Measurements from ENCODE around the gene SLC25A4. TPM values are rescaled to one million over a fixed set of nuclear protein-coding genes. Genes with fewer than 3 reads are reported as not detected.
"Not testable (repeated sequence)": the region's sequence is repeated elsewhere in the genome, so short reads cannot be mapped to it uniquely, and the experiment has no call there.

The SLC25A4 gene
- total RNA-seq, 1 donor: 2.1 TPM

DNA sequence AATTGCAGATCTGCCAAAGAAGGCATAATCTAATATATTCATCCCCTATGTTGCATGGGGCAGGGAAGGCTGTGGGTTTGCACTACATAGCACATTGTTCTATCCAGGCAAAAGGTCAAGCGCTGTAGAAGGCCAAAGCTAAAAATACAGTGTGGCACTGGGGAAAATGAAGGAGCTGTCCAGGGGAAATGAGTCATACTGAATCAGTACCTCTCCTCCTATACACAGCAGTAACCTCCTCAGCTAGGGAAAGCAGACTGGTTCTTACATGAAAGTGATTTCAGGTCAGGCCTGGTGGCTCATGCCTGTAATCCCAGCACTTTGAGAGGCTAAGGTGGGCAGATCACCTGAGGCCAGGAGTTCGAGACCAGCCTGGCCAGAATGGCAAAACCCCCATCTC is 31.0 kb upstream of the SLC25A4 start:
- Histone ChIP-seq H3K4me1 (ENCODE audit: insufficient read depth, low read length) (no peaks in the 10 kb centered on the region), H3K27me3 (ENCODE audit: insufficient read depth, low read length) (peaks cover 3% of the 10 kb centered on the region), H3K9me3 (ENCODE audit: low read depth, low read length) (no peaks in the 10 kb centered on the region), H3K4me3 (ENCODE audit: low read length) (no peak overlapping the region)

- no peak overlapping the region for H3K4me3 ChIP-seq (ENCODE audit: low read length)
- no peaks in the 10 kb centered on the region for H3K9me3 ChIP-seq (ENCODE audit: low read depth, low read length)
- peaks cover 3% of the 10 kb centered on the region for H3K27me3 ChIP-seq (ENCODE audit: insufficient read depth, low read length)
- H3K4me1 ChIP-seq (ENCODE audit: insufficient read depth, low read length): no peaks in the 10 kb centered on the region
These were observed 29.7 kb upstream of the SLC25A4 start for GRCh38 chr4:185113340-185113739.

DNA sequence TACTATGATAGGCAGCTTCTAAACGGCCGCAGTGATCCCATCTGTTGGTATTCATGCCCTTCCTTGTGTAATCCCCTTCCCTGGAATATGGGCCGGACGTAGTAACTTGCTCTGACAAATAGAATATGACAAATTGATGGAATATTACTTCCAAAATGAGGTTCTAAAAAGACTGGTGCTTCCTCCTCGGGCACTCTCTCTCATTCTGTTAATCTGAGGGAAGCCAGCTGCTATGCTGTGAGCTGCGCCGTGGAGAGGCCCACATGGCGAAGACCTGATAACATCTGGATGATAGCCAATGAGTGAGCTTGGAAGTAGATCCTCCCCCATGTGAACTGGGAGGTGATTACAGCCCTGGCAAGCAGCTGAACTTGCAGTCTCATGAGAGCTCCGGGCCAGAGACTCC is 27.2 kb upstream of the SLC25A4 start:
- peaks cover 3% of the 10 kb centered on the region for H3K27me3 ChIP-seq (ENCODE audit: insufficient read depth, low read length)
- no peak overlapping the region for H3K4me3 ChIP-seq (ENCODE audit: low read length)
- no peaks in the 10 kb centered on the region for H3K9me3 ChIP-seq (ENCODE audit: low read depth, low read length)

DNA sequence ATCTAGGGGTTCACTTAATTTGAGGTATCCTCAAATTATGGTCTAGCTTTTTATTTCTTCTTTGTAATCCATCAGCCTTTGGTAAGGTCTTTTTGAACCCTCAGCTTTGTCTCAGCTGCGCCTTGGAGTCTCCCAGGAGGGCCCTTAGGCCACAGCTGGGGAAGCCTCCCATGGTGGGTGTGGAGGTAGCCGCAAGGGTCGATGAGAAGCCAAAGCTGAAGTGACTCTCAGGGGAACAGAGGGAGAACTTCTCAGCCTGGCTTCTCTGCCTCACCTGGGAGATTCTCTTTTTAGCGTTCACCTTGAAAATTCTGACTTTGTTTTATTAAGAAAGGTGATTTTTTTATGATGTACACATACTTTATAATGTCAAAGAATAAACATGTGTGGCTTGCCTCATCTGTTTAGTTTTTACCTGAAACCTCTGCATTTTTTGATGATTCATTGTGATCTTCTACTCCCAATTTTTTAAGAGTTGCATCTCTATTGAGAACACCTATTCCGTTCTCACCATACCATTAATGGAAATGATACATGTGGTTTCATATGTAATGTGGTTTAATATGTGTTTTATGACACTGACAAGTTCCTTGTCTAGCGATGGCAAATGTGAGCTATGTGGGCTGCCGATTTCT is 25.6 kb upstream of the SLC25A4 start:
- H3K4me3 ChIP-seq (ENCODE audit: low read length): no peak overlapping the region
- no peaks in the 10 kb centered on the region for H3K4me1 ChIP-seq (ENCODE audit: insufficient read depth, low read length)
- no peaks in the 10 kb centered on the region for H3K9me3 ChIP-seq (ENCODE audit: low read depth, low read length)
- H3K27me3 ChIP-seq (ENCODE audit: insufficient read depth, low read length): peaks cover 3% of the 10 kb centered on the region

More for the DNA sequence above, 27.2 kb upstream of the SLC25A4 start:
- no peaks in the 10 kb centered on the region for H3K4me1 ChIP-seq (ENCODE audit: insufficient read depth, low read length)

GRCh38 chr4:185118876-185119275 is 24.2 kb upstream of the SLC25A4 start:
- Histone ChIP-seq H3K4me1 (ENCODE audit: insufficient read depth, low read length) (no peaks in the 10 kb centered on the region), H3K9me3 (ENCODE audit: low read depth, low read length) (no peaks in the 10 kb centered on the region), H3K27me3 (ENCODE audit: insufficient read depth, low read length) (peaks cover 6% of the 10 kb centered on the region), H3K4me3 (ENCODE audit: low read length) (no peak overlapping the region)

DNA sequence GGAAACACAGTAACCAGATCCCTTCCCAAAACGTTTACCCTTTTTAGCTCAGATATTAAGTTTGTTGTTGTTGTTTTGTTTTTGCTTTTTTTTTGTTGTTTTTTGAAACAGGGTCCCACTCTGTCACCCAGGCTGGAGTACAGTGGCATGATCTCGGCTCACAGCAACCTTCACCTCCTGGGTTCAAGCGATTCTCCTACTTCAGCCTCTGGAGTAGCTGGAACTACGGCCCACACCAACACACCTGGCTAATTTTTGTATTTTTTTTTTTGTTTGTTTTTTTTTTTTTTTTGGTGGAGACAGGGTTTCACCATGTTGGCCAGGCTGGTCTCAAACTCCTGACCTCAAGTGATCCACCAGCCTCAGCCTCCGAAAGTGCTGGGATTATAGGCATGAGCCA is 23.6 kb upstream of the SLC25A4 start:
- not testable (repeated sequence) for H3K27me3 ChIP-seq (ENCODE audit: insufficient read depth, low read length); H3K4me1 ChIP-seq (ENCODE audit: insufficient read depth, low read length); H3K9me3 ChIP-seq (ENCODE audit: low read depth, low read length); H3K4me3 ChIP-seq (ENCODE audit: low read length)

DNA sequence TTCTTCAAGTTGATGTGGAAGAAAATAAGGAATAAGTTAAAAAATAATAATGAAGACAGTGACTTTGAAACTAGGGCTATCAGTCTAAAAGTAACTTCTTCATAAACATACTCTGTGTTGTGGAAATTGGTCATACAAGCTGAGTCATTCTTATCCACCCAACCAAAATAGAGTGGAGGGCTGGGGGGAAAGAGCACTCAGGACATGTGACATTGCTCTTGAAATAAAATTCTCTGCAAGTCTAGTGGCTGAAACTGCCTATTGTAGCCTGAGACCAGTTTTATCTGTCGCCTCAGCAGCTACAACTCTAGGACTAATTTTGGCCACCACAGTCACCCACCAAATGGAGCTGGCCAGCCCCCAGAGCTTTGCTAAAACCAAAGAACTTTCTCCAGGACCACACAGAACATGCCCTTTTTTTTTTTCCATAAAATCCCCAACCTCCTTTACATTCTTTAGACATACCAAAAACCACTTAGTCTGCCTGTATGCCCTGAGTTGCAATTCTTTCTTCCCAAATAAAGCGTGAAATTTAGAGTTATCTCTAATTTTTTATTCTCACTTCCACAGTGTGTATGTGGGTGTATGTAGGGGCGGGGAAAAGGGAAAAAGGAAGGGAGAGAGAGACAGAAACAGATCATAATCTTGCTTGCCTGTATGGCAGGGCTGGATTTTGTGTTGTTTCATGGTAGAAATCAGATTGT is 23.0 kb upstream of the SLC25A4 start:
- no peaks in the 10 kb centered on the region for H3K9me3 ChIP-seq (ENCODE audit: low read depth, low read length)
- H3K4me3 ChIP-seq (ENCODE audit: low read length): no peak overlapping the region
- H3K27me3 ChIP-seq (ENCODE audit: insufficient read depth, low read length): peaks cover 10% of the 10 kb centered on the region
- no peaks in the 10 kb centered on the region for H3K4me1 ChIP-seq (ENCODE audit: insufficient read depth, low read length)

DNA sequence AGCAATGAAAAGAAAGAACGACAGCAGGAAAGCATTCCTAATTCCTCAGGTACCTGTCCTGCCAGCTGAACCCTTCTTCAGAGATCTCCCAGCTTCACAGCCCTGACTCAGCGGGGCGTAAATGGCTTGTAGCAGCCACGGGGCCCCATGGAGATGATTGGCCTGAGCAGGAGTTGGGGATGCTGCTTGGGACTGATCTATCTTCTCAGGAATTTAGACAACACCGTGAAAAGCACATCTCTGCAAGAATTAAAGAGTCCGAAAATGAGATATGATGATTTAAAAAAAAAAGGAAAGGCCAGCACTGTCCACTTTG is 22.5 kb upstream of the SLC25A4 start:
- Histone ChIP-seq H3K4me3 (ENCODE audit: low read length) (no peak overlapping the region), H3K9me3 (ENCODE audit: low read depth, low read length) (no peaks in the 10 kb centered on the region), H3K4me1 (ENCODE audit: insufficient read depth, low read length) (no peaks in the 10 kb centered on the region), H3K27me3 (ENCODE audit: insufficient read depth, low read length) (peaks cover 13% of the 10 kb centered on the region)

DNA sequence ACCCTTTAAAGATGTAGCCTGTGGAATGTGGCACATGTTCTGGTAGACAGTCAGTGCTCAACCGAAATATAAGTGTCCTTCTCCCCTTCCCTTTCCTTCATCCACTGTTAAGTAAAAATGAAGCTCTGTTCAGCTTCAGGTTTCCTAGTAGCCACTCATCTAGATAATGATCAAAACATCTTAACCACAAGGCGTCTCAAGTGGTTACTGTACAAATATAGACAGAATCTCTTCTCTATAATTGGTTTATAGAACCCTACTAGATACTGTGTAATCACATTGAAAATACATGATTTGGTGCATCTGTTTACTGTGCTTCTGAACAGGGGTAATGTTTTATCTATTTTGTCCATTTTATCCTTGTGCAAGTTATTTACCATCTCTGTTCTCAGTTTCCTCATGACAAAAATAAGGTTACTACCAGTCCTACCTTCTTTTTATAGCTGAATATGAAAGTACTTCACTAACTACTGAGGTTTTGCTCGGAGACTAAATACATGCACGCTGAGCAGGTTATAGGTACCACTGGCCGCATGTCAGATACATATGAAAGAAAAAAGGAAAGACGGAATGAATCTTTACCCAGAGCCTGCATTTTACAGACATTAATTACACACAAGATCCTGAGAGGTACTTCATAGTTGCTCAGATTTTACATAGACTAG is 20.3 kb upstream of the SLC25A4 start:
- Histone ChIP-seq H3K9me3 (ENCODE audit: low read depth, low read length) (no peaks in the 10 kb centered on the region), H3K4me1 (ENCODE audit: insufficient read depth, low read length) (peaks cover 8% of the 10 kb centered on the region), H3K27me3 (ENCODE audit: insufficient read depth, low read length) (peaks cover 25% of the 10 kb centered on the region), H3K4me3 (ENCODE audit: low read length) (no peak overlapping the region)

DNA sequence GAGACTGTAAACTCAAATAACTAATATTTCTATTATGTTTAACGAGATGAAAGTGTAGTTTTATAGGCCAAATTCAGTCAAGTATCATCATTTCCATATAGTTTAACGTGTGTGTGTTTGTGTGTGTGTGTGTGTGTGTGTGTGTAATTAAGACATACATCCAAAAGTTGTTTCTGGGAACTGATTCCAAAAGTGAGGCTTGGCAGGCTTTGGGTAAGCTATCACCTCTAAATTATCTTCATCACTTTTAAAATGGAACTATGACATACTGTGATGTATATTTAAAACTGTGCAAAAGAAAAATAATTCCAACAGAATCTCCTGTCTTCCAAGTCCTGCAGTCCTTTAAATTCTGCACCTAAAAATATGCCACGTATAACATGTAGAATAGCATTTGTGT is 19.1 kb upstream of the SLC25A4 start:
- Histone ChIP-seq H3K27me3 (ENCODE audit: insufficient read depth, low read length) (peaks cover 36% of the 10 kb centered on the region), H3K4me1 (ENCODE audit: insufficient read depth, low read length) (peaks cover 19% of the 10 kb centered on the region), H3K9me3 (ENCODE audit: low read depth, low read length) (no peaks in the 10 kb centered on the region), H3K4me3 (ENCODE audit: low read length) (no peak overlapping the region)

GRCh38 chr4:185127021-185127925 is 15.8 kb upstream of the SLC25A4 start:
- H3K9me3 ChIP-seq (ENCODE audit: low read depth, low read length): no peaks in the 10 kb centered on the region
- H3K4me3 ChIP-seq (ENCODE audit: low read length): no peak overlapping the region
- peaks cover 21% of the 10 kb centered on the region for H3K4me1 ChIP-seq (ENCODE audit: insufficient read depth, low read length)
- peaks cover 52% of the 10 kb centered on the region for H3K27me3 ChIP-seq (ENCODE audit: insufficient read depth, low read length)

DNA sequence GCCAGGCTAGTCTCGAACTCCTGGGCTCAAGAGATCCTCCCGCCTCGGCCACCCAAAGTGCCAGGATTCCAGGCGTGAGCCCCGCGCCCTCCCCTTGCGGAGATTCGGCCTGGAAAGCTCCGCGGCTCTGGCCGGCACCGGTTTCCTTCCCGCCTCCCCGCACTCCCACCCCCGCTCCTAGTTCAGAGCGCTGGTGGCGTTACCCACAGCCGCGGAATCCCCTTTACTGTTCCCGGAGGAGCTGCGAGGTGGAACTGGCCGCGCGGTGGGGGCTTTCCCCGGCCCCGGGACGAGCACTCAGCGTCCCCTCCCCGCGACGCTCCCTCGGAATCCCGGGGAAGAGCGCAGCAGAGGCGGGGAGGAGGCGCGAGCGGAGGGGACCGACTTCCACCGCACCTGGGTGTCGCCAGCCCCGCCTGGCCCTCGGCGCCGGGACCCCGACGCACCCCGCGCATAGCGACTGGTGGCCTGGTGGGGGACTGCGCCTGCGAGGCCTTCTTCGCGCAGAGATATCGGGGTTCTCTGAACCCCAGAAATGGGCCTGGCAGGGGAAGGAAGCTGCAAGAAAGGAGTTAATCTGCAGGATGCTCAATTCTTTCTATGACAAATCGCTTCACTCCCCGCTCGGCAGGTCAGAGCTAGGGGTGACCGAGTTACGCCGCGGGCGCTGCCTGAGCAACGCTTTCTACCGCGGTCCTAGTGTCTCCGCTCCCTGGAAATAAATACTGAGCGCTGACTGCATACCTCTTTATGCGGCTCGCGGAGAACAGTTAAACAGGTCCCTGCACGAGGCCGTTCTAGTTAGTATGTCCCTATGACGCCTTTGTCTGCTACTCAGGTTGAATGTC is 14.6 kb upstream of the SLC25A4 start:
- H3K27me3 ChIP-seq (ENCODE audit: insufficient read depth, low read length): peaks cover 52% of the 10 kb centered on the region
- no peaks in the 10 kb centered on the region for H3K9me3 ChIP-seq (ENCODE audit: low read depth, low read length)
- peak overlapping the region; percentile 20 for H3K4me3 ChIP-seq (ENCODE audit: low read length)
- H3K4me1 ChIP-seq (ENCODE audit: insufficient read depth, low read length): peaks cover 21% of the 10 kb centered on the region

DNA sequence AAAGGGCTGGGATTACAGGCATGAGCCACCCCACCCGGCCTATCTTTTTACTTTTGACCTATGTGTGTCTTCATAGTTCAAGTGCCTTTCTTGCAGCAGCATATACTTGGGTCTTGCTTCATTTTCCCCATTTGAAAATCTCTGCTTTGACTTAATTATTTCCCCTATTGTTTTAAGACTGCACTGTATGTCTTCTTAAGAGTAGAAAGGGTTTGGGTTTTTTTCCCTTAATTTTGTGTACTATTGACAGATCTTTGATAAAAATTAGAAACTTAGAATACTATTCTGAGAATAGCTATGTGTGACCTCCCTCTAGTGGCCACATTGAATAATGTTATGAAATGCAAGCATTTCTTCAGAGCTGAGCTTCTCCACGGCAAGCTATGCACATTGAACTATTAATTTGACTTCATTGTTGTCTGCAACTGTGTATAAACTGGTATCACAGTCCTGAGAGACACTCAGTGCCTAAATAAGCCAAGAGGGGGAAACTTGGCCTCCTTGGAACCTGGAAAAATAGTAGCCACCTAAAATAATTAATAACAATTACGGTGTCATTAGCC is 8.7 kb upstream of the SLC25A4 start:
- Histone ChIP-seq H3K9me3 (ENCODE audit: low read depth, low read length) (no peaks in the 10 kb centered on the region), H3K27me3 (ENCODE audit: insufficient read depth, low read length) (peaks cover 21% of the 10 kb centered on the region), H3K4me1 (ENCODE audit: insufficient read depth, low read length) (no peaks in the 10 kb centered on the region), H3K4me3 (ENCODE audit: low read length) (no peak overlapping the region)
